NCI-H510A treated with DMSO at 0.1 percent for 48 hours (cell line): ENCODE measurements around the gene PRR23E.

Source experiments
- DNase-seq: peaks from one replicate; lab custom pipeline; 2025; lab: John Stamatoyannopoulos, UW

PRR23E gene

DNA sequence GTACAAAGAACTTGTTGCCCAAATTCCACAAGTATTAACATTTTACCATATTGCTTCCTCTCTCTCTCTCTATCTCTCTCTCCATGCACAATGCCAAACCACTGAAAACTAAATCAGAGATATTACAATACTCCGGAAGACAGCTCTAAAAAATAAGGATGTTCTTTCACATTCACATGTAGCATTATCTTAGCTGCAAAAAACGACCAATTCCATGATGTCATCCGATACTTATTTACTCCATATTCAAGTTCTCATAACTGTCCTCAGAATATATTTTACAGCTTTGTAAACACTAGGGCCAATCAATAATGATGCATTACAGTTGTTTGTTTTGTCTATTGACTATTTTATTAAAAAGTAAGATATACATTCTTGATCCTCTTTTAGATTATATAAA is 7.7 kb upstream of the PRR23E start:
- no peak for DNase-seq

DNA sequence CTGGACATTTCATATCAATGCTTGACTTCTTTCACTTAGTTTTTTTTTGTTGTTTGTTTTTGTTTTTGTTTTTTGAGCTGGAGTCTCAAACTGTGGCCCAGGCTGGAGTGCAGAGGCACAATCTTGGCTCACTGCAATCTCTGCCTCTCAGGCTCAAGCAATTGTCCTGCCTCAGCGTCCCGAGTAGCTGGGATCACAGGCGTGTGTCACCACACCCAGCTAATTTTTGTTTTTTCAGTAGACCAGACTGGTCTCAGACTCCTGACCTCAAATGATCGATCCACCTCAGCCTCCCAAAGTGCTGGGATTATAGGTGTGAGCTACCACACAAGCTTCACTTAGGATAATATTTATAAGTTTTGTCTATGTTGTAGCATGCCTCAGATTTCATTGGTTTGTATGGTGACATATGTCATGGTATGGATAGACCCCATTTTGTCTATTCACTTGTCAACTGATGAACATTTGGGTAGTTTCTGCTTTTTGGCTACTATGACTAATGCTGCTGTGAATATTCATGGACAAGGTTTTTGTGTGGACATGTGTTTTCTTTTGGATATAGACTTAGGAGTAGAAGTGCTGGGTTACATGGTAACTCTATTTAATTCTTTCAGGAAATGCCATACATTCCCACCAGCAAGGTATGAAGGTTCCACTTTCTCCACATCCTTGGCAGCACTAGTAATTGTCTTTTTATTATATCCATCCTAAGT is 6.8 kb upstream of the PRR23E start:
- no peak for DNase-seq

DNA sequence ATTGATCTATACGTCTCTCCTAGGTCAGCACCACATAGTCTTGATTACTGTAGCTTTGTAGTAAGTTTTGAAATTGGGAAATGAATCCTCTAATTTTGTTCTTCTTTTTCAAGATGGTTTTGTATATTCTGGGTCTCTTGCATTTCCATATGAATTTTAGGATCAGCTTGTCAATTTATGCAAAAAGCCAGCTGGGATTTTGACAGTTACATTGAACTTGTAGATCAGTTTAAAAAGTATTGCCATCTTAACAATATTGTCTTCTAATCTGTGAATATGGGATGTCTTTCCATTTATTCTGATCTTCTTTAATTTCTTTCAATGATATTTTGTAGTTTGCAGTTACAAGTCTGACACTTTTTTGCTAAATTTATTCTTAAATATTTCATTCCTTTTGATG is 5.6 kb upstream of the PRR23E start:
- DNase-seq = no peak

DNA sequence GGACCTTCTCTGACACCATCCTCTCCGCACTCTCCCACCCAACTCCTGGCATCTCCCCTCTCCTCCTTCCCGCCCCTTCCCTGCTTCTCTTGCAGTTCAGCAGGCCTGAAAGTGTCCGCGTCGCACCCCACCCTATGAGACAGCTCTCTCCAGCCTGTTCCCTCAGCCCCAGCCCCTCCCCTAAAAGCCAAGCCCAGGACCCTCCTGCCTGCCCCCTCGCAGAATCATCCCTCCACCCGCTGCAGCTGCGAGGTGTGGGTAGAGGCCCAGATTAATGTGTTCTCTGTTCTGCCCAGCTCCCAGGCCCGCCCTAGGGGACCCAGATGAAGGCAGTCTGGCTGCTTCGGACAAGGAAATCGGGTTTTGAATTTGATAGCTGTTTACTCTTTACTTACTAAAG is 410 bp downstream of the PRR23E start:
- DNase-seq = no peak

DNA sequence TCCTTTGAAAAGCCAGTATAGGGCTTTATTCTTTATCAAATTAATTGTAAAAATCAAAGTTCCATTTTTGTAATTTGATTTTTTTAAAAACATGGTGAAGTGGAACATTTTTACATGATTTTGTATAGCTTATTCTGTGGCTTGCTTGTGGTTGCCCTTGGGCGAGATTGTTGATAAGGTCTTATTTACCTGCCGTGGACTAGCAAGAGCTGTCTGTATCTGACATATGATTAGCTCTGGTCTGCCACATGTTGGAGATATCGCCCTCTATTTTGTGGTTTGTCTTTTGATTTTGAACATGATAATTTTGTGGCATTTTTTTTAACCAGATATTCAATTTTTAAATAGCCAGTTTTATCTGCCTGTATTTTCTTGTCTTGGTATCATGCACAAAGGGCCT is 844 bp downstream of the PRR23E start:
- DNase-seq = no peak

DNA sequence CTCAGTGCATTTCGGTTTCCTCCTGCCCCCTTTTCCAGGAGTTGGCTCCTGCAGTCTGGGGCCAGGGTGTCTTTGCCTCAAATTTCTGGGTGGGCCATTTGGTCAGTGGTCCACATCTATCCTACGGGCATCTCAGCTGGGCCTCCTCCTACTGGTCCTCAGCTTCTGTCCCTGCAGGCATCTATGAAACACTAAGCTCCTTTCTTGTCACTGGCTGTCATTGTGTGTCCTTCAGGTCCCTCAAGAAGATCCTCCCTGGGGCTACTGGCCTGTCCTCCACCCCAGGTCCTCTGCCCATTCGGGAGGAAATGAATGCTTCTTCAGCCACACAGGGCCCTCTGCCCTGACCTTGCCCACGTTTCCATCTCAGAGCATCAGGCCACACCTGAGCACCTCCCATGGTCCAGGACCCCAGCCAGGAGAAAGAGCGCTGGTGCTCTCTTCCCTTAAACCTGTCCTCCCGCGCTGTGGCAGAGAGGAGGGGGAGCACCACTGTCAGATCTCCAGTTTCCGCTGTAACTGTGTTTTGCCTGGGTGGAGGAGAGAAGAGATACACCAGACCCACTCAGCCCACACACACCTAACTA is 1.8 kb downstream of the PRR23E start:
- no peak for DNase-seq

DNA sequence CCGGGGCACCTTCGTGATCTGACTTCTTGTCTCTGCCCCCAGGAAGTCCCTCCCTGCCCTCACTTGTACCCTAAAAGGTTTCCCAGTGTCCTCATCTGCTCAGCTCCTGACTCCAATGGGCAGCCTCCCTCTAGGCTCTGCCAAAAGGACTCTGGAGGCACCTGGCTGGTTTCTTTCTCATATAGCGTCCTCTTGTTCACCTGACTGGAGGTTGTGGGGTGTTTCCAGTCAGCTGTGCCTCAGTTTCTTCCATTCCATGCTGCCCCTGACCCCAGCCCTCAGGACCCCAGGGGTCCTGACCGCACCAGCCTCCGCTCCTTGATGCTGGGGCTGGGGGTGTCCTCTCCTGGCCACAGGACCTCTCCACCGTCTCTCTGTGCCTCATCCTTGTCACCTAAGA is 2.5 kb downstream of the PRR23E start:
- no peak for DNase-seq

DNA sequence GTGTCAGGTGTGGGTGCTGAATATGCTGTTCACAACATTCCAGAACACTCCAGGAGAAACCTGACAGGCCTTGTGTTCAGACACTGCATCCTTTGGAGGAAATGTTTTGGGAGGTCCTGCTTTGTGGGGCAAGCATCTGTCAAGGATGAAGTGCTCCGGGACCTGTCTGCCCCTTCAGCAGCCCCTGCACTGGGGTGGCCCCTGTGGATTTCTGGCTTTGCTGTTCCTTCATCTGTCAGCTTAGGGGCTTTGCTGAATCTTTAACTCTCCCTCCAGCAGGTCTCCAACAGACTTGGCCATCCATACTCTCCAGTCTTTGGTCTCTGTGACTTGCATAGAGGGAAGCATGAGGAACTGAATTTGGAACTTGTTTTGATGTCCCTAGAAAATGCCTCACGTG is 3.1 kb downstream of the PRR23E start:
- no peak for DNase-seq

DNA sequence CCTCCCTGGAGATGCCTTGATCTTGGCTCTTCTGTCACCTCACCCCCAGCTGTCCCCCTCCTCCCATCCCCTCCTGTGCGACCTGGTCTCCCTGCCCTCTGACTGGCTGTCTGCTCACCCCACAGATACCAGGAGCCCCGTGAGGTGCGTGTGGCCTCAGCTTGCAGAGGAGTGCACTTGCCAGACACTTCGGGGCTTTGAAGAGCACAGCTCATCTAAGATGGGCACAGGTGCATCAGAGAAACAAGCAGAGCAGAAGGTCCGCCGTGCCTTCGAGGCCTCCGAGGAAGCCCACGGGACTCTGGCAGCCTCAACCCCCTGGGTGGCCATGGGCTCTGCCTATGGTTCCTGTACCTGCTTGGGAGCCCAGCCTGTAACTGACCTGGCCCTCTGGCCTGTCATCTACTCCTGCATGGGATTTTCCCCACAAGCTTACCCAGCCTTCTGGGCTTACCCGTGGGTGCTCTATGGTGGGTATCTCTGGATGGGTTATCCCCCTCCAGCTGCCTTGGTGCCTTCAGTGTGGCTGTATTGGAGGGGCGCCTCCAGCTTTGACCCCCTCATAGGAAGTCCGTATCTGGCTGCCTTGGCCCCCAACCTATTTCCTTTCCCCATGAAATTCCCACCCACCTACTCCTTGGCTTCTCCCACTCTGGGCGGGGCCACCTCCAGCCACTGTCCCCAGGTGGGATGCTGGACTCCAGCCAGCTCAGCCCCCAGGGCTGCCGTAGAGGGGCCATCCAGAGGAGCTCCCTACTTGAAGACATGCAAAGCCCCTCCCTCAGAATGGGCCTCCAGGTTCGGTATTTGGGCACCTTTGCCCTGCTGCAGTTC is 3.8 kb downstream of the PRR23E start:
- no peak for DNase-seq

DNA sequence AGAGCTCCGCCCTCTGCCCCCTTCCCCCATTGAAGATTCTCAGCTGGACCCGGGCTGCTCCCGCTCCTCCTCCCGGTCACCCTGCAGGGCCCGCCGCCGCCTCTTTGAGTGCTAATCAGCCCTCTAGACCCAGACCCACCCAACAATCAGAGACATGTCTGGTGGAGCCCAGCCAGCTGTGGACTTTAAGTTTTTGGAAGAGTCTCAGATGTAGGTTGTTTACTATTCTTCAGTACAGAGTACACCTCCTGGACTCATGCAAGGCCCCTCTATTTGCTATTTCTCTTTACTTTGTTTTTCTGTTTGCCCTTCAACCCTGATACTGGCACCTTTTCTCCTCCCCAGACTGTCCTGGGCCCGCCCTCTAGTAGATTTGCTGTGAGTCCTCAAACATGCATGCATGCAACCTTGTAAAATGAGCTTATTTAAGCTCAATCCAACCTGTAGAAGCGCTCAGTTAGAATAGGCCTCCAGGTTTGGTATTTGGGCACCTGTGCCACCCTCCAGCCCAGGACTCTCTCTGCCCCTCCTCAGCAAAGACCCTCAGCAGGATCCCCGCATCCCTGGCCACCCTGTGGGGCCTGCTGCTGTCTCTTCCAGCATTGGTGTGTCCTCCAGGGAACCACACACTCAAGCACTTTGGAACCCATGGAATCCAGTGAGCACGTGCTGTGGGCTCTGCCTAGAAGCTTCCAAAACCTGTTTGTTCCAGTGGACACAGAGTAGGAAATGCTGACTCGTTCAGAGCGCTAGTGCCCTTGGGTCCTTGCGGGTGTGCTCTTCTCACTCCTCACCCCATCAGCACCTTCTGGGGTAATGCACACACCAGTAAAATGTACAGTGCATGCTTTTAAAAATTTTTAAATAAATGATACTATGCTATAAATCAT is 4.6 kb downstream of the PRR23E start:
- DNase-seq = no peak

DNA sequence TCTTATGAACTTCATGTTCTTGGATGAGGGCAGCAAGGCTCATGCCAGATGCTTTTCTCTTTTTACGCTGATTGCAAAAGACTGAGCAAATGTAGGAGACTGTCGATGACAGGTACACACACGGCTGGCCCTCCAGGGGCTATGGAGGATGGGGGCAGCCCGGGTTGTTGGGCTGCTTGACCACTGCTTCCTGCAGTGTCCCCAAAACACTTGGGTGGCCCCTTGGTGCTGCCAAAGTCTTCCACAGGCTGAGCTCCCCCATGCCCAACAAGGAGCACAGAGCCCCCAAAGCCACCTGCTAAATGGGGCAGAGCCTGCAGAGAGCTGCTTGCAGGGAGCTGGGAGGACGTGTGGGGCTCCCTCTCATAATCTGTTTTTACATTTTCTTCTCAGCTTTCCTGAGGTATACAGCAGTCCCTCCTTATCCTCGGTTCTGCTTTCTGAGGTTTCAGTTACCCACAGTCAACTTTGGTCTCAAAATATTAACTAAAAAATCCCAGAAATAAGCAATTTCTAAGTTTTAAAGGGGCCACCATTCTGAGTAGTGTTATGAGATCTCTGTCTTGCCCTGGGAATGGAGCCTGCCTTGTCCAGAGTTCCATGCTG is 7.3 kb downstream of the PRR23E start:
- no peak for DNase-seq

DNA sequence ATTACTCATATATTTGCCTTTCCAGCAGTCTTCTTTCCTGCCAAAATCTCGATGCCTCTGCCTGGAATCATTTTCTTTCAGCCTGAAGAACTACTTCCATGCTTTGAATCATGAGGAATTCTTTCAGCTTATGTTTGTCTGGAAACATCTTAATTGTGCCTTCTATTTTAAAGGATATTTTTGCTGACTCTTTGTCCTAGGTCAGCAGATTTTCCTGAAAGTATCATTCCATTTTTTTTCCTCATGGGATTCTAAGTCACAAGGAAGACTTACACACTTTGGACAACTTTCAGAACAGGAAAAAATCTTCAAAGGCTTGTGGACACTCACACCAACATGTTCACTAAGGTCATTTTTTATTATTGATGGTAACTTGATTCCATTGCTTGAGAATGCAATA is 10.1 kb downstream of the PRR23E start:
- no peak for DNase-seq

DNA sequence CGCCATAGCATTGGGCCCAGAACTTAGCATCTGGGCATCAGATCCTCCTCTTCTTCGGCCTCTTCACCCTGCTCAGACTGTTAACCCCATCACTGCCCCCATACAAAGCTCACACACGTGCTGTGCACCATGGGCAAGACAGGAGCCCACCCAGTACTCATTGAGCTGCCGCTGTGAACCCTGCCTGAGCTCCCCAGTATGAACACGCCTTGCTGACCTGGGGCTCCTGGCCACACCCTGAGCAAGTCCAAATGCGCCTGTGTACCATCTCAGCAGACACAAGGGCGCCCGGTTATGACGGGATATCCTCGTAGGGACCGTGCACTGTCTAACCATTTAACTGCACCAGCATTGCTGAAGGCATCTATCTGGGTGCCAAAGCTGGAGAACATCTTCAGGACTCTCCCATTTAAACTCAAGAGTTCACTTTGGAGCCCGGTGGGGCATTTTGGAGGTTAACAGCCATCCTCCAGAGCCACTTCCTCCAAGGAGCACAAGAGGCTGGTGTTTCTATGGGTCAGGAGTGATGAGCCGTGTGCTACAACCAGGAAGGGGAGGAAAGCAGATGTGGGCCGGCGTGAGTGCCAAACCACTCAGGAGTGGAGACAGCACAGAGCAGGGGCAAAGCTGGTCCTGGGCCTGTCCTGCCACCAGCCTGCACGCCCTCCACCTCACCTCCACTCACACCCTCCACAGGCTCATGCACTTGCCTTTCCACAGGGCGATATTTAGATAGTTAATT is 12.1 kb downstream of the PRR23E start:
- no peak for DNase-seq

DNA sequence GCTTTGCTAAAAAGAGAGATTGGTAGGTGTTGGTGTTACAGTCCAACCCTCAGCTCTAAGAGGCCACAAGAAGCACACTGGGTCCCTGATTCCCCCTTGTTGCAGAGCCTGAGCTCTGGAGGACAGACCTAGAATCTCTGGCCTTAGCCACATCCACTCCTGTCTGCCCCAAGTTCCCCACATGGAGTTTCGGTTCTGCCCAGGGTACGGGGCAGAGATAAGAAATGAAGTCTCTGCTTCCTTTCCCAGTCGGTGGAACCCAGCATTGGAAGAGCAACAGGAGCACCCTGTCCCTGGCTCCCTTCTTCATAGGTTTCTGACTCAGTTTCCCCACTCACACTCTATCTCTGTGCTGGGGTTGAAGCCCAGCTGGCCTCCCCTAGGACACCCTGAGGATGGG is 13.2 kb downstream of the PRR23E start:
- no peak for DNase-seq

DNA sequence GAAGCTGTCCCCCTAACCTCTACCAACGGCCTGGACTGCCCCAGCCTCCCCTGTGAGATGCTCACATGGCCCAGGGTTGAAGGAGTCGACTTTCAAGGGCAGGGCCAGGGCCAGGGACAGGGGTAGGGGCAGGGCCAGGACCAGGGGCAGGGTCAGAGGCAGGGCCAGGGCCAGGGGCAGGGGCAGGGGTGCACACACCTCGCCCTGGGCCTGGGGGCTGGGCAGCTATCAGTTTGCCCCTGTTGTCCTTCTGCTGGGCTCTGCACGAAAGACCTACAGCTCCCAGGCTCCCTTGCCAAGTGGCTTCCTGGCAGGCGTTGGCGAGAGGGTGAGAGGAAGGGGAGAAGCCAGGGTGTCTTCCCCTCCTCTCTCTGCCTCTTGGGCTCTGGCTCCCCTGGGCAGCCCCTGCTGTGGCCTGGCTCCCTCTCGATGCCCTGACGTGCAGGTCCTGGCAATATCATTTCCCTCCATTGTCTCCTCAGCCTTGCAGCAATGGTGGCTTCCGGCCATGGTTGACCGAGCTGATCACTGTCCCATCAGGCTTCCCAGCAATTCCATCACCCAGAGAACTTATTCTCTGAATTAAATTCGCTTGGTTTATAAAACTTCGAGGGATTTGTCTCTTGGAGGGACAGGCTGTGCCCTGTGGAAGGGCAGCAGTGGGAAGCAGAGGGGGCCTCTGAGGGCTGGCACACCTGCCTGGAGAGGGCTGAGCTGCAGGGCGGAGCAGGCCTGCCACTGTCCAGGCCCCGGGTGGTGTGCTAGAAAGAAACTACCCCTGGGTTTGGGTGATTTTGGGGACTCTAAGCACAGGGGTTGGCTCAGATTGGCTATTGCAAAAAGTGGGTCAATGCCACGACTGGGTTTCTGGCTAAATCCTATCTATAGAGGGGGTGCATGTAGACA is 13.9 kb downstream of the PRR23E start:
- DNase-seq = no peak

DNA sequence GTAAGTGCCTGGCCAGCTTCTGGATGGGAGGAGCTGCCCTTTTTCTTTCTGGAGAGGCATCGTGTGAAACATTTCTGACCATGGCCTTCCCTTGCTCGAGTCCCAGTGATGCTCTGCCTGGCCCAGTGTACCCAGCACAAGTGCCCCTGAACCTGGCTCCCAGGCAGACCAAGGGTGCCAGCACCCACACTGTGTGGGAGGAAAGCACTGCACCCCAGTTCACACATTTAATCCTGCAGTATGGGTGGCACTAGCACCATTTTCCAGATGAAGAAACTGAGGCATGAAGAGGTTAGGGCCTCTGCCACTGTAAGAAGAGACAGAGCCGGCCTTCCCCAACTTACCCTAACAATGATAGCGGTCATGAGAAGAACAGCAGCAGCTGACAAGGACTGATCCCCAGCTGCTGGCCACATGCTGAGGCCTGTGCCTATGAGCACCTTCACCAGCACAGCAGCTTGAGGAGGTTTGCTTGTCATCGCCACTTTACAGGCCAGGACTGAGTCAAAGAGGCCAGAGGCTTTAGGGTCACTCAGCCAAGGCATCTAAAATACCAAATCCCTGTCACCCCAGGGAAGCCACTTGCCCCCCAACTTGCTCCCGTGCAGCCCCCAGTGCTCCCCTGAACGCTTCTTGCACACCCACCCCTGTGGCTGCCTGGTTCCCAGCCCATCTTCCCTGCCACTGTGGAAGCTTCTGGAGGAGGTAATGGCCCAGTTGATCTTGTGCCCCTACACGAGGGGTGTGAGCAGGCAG is 15.0 kb downstream of the PRR23E start:
- no peak for DNase-seq

DNA sequence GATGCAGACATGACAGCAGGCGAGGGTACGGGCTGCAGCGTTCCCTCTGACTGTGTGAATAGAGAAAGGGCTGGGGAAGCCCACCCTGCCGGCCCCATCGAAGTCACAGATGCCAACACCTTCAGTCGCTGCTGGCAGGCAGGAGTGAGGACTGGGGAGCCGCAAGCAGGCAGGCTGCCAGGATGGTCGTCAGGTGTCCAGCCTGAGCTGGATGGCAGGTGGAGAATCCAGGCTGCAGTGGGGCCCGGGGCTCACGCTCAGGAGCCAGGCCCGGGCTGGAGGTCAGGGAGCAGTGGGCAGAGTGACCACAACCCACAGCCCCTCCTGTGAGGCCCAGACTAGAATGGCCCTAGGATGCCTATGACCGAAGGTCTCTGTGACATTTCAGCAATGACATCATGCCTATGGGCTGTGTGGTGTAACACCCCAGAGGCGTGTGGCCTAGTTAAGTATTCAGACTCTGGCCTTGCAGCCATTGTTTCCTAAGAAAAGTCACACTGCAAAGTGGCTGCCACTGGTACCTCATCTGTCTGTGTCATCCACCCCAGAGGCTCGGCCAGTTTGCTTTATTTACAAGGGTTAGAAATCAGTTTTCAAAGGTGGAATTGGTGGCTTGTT is 15.7 kb downstream of the PRR23E start:
- DNase-seq = no peak

DNA sequence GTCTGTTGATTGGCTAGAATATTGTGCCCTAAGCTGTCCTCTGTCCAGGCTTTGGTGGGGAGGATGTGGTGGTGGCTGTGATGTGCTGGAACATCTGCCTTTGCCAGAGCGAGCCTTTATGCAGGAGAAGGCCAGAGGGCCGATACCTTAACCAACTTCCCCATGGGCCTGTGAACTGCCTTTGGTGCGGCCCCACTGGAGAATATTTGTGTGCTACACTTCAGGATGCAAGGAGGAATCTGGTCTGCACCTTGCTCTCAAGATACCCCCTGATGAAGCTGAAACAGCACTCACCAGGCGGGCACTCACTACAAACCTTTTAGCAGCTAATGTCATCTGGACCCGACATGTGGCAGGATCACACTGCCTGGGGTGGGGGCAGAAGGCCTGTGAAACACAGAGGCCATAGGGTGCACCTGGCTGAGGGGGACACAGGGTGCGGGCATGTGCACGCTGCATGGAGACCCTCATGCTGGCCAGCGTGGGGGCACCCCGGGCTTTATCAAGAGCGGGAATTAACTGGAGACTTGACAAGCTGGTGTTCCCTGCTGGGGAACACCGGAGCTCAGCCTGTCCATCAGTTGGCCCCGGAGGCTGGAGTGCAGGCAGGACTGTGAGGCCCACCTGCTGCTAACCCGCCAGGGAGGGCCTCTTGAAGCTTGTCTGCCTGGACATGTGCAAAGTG is 16.4 kb downstream of the PRR23E start:
- DNase-seq = peak; percentile 32
